ENCODE data around the gene DCC. TPM values are rescaled to one million over a fixed set of nuclear protein-coding genes. Genes with fewer than 3 reads are reported as not detected.

Gene DCC
- total and polyA plus RNA-seq, 2 of the 8 experiments (the other 6 are each of a cell fraction or from before 2014, with no cell fraction given): 0.14 to 1.4 TPM

- no peak overlapping the region for H2BK20ac ChIP-seq (ENCODE audit: low read length)
- no peak overlapping the region for H2AK5ac ChIP-seq (ENCODE audit: low read depth, low read length)
- no peak overlapping the region for H4K5ac ChIP-seq (ENCODE audit: insufficient read length, low read depth, low read length)
- no peak overlapping the region for H2BK5ac ChIP-seq (ENCODE audit: low read depth, low read length)
- no peak overlapping the region for H3K27ac ChIP-seq (ENCODE audit: low read depth, low read length)
- H4K8ac ChIP-seq (ENCODE audit: extremely low read depth, insufficient read depth, low read length): no peak overlapping the region
- ChIA-PET CTCF (ENCODE audit: partially characterized antibody) (interaction anchor here (0.5 to 1.2 kb wide), 3 partner anchors 14 to 205 kb away, joined by 3 to 5 read pairs (median 3); no protein-coding TSS in a partner anchor), POLR2A (ENCODE audit: partially characterized antibody) (no interaction called here)
- 86% methylated on average over 6 of the region's 6 CpGs; no CpG with 5 or more reads in 1 of the 2 experiments for WGBS, 2 experiments (ENCODE audit: extremely low coverage in 1 of 2, insufficient coverage in 1 of 2, insufficient read length in 1 of 2, insufficient replicate concordance in 2 of 2, low coverage in 1 of 2, low lambda C conversion rate in 2 of 2, missing lambda C conversion rate in 1 of 2)
- DNase-seq (ENCODE audit: low read depth in 1 of 2, low spot score in 2 of 2): no peak
- no peaks in the 10 kb centered on the region for H3K79me2 ChIP-seq (ENCODE audit: control insufficient read depth in 1 of 2, insufficient read depth in 2 of 2, low read length in 2 of 2)
- H3K27me3 ChIP-seq (replicated peaks in 1 of 4; ENCODE audit: control insufficient read depth in 3 of 4, extremely low read depth in 1 of 4, insufficient read depth in 3 of 4, low read length in 3 of 4): peaks cover 0 to 1% (median 0%) of the 10 kb centered on the region in 4 experiments; a peak in 1 of 7 replicates
- no peaks in the 10 kb centered on the region for H3K36me3 ChIP-seq (ENCODE audit: control insufficient read depth in 2 of 4, insufficient read depth in 4 of 4, low read length in 3 of 4)
- no peak overlapping the region for H3K14ac ChIP-seq (ENCODE audit: insufficient read length)
- H2BK120ac ChIP-seq (replicated peaks; ENCODE audit: low read depth, low read length): no peak overlapping the region
- H3K56ac ChIP-seq (replicated peaks; ENCODE audit: insufficient read length, low read depth, low read length): no peak overlapping the region
- H3K23me2 ChIP-seq (ENCODE audit: low read depth, low read length): no peaks in the 10 kb centered on the region
- no peak overlapping the region for H3K23ac ChIP-seq (ENCODE audit: insufficient read length)
- no peak overlapping the region for H2BK12ac ChIP-seq (ENCODE audit: low read depth, low read length)
- no peak overlapping the region for H3K4ac ChIP-seq (replicated peaks; ENCODE audit: insufficient read length, low read depth, low read length)
- H3K9me3 ChIP-seq (ENCODE audit: insufficient read depth in 2 of 2, low read depth in 1 of 2, low read length in 1 of 2): no peaks in the 10 kb centered on the region
- no peak overlapping the region for H2BK15ac ChIP-seq (ENCODE audit: low read length)
- H4K20me1 ChIP-seq (replicated peaks in 1 of 2; ENCODE audit: control insufficient read depth in 1 of 2, insufficient read depth in 2 of 2, low read length in 2 of 2): no peaks in the 10 kb centered on the region
- no peak overlapping the region for H2AFZ ChIP-seq (ENCODE audit: low read length)
- no peak overlapping the region for H3K4me2 ChIP-seq (ENCODE audit: insufficient read depth in 1 of 2, low read depth in 2 of 2, low read length in 2 of 2)
- no peaks in the 10 kb centered on the region for H3K4me1 ChIP-seq (replicated peaks in 1 of 4; ENCODE audit: control insufficient read depth in 3 of 4, insufficient read depth in 4 of 4, low read length in 3 of 4)
- H3K9ac ChIP-seq (replicated peaks in 1 of 4; ENCODE audit: extremely low read depth in 1 of 4, low read depth in 3 of 4, low read length in 3 of 4): no peak overlapping the region
- no peak overlapping the region for H4K91ac ChIP-seq (replicated peaks; ENCODE audit: insufficient read length, low read length)
- no peak overlapping the region for H3K4me3 ChIP-seq (ENCODE audit: extremely low read depth in 1 of 4, insufficient read depth in 2 of 4, low read depth in 3 of 4, low read length in 4 of 4)
- FAIRE-seq: no peak
- H3K18ac ChIP-seq (ENCODE audit: extremely low read depth, low read length): no peak overlapping the region
- H3K79me1 ChIP-seq (ENCODE audit: low read depth, low read length): no peaks in the 10 kb centered on the region
- TF ChIP-seq RNF2 (IDR thresholded peaks at IDR 0.05; ENCODE audit: borderline replicate concordance, low read depth, low read length, missing control alignments, poor library complexity, severe bottlenecking): no peak
- TF ChIP-seq PHF8 (conservative IDR thresholded peaks at IDR 0.05; ENCODE audit: low read depth, low read length): no peak
- no peak for TF ChIP-seq GTF2F1 (IDR thresholded peaks at IDR 0.05; ENCODE audit: borderline replicate concordance, low read depth, low read length)
- TF ChIP-seq POU5F1 (IDR thresholded peaks at IDR 0.05; ENCODE audit: low read depth, low read length): no peak
- no peak for TF ChIP-seq SUZ12 (IDR thresholded peaks at IDR 0.05; ENCODE audit: low read length)
- TF ChIP-seq SIX5 (IDR thresholded peaks at IDR 0.05; ENCODE audit: low read depth, low read length): no peak
- no peak for TF ChIP-seq MAX (IDR thresholded peaks at IDR 0.05)
- no peak for TF ChIP-seq CTCF (IDR thresholded peaks at IDR 0.05; ENCODE audit: control extremely low read depth in 1 of 3, insufficient read depth in 1 of 3, low read depth in 1 of 3, low read length in 3 of 3)
- TF ChIP-seq E2F6 (IDR thresholded peaks at IDR 0.05): no peak
These were observed 510.1 kb downstream of the DCC start for GRCh38 chr18:52850031-52850560.

Data from H1 (cell line).